A549 treated with Hydrocortisone at 1 μM for 4 hours (cell line): ENCODE data around the gene RPS6KA3. TPM values are rescaled to one million over a fixed set of nuclear protein-coding genes. Genes with fewer than 3 reads are reported as not detected.

Experiments used
- total RNA-seq: library from RNA; stranded (reverse); fragments of 200-300 nt; extraction: Qiagen RNA extraction; gene quantifications from 5 replicates; pipeline ENCODE4 v1.2.3, GENCODE V29; 2022

The RPS6KA3 gene
- total RNA-seq = 36.6 to 52.1 TPM (median 44.9 TPM) in 5 replicates

DNA sequence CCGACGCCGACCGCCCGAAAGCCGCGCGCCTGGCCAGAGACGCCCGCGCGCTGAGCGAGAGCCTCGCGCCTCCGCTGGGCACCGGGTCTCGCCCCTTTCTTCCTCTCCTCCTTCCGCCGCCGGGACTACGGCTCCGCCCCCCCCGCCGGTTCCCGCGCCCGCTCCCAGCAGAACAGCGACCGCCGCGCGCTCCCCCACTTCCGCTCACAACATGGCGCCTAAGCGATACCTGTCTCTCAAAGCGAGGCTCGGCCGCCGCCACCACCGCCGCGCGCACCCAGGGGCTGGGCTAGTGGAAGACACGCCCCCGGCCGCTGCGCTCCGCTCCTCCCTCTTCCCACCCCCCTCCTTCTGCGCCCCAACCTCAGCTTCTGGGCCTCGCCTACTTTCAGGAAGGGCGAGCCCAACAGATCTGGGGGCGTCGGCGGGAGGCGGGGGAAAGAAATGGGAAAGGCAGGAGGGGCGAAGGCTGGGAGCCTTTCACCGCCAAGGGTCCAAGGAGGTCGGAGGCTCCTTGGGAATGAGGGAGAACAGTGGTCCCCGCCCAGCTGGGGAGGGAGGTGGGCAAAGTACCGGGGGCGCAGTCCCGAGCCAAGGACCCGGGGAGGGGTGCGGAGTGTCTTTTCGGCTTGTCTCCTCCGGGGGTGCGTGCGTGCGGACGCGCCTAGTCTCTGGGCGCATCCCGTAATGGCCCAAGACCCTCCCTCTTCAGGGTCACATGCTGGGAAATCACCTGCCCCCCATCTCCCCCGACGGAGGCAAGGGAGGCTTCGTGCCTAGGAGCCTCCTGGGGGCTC is at the start of gene RPS6KA3:
Gene RPS6KA3 (minus strand): TSS at position 100 of the 797 bp plus-strand sequence. CDS start 277 bp downstream, outside the sequence.

DNA sequence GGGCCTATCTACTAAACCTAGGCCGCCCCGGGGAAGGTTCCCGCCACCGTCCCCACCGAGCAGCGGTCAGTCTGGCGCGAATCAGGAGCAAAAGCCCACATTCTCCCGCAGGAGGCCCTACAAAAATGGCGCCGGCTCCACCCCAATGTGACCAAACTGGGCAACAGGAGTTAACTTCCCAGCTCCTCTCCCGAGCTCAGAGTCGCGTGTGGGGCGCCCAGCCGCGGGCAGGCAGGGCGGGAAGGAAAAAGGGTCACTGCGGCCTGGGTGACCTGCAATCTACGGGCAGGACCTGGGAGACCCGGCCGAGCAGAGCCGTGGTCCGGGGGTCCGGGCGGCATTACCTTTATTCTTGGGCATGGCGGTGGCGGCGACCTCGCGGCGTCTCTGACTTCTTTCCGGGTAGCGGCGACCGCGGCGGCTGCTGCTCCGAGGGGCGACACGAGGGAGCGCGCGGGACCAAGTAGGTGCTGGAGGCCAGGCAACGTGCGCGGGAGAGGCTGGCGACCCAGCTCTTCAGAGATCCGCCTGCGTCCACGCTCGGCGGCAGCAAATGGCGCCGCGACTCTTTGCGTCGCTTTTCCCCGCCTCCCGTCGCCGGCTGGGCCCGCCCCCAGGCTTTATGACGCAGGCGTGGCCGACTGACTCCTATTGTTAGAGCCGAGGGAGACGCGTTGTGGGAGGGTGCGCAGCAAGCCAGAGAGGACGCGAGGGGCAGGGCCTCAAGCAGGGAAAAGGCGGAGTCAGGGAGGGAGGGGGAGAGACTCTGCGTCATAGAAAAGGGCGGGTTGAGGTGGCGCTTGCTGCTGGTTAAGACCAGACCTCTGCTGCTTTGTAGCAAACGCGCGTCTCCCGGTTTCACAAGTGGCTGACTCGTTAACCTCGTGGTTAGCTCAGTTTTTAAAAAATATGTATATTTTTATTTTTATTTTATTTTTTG is 125.2 kb downstream of the RPS6KA3 start, which contains the start of gene EIF1AX:
Gene EIF1AX (minus strand): TSS at position 558 of the 940 bp plus-strand sequence. CDS start 198 bp downstream, at position 360.

DNA sequence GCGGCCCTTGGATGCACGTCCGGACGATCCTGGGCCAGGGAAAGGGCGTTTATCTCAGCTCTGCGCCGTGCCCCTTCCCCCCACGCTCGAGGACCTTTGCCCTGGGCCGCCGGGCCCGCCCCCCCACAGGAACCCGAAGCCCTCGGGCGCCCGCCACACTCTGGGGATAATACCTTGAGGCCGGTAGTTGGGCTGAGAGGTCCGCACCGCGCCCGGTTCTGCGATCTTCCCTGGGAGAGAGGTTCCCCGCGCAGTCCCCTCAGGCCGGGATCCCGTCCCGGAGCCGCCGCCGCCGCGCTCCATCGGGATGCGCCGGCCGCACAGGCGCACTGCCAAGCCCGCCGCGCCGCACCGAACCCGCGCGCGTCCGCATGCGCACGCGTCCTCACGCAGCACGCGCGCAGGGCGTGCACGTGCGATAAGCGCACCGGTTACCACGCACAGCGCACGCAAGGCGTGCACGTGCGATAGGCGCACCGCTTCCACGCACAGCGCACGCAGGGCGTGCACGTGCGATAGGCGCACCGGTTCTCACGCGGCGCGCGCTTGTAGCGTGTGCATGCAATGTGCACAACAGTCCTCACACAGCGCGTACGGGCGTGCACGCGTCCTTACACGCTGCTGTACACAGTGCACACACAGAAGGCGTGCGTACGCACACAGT is 150.0 kb downstream of the RPS6KA3 start, which contains the start of gene MAP7D2:
Gene MAP7D2 (minus strand): TSS at position 331 of the 664 bp plus-strand sequence. CDS start 28 bp downstream, at position 303.

Other genes with a start within 250 kb of the RPS6KA3 start
- gene MAP7D2, start 150.0 kb downstream of the RPS6KA3 start, total RNA-seq = 5.2 to 6.7 TPM (median 5.9 TPM) in 5 replicates
- gene EIF1AX, start 125.1 kb downstream of the RPS6KA3 start, total RNA-seq = 94.3 to 106 TPM (median 96.9 TPM) in 5 replicates